Endometrium (tissue), 2 donors: ENCODE measurements around the gene SPPL3.

Experiments
- FAIRE-seq: peaks from 2 replicates; lab custom pipeline; 2012; peaks lifted over from hg19 to GRCh38; lab: Jason Lieb, UNC
- donor health status: control.
- donor health status: control.

Gene SPPL3

DNA sequence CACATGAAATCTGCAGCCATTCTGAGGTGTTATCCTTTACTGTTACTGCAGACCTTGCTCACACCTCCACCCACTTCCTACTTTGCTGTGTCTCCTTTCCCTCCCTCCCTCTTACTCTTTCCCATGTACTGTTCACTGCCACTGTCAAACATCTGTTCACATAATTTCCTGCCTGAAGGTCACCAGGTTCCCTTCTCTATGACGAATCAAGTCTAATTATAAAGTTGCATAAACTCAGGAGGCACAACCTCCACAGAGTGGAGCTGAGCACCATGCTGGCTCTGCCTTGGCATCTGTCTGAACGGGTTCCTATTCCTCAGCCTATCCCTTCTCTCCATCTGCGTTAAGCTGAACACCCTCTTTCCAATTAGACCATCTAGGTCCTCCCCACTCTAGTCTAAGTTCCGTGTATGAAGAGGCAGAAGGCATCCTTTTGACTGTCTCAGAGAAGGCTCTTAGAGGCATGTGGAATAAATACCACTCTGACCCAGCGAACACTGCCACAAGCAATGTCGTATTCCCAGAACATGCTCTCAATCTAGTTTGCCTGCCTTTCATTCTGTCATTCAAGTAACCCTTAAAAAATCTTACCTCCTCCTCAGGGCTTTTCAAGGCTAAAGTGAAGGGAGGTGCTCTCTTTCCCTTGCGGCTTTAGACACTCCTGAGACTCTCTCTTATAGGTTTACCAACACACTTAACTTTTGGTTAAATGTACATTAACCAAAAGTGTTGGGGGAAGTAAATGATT is 129.8 kb downstream of the SPPL3 start:
- no peak for FAIRE-seq

DNA sequence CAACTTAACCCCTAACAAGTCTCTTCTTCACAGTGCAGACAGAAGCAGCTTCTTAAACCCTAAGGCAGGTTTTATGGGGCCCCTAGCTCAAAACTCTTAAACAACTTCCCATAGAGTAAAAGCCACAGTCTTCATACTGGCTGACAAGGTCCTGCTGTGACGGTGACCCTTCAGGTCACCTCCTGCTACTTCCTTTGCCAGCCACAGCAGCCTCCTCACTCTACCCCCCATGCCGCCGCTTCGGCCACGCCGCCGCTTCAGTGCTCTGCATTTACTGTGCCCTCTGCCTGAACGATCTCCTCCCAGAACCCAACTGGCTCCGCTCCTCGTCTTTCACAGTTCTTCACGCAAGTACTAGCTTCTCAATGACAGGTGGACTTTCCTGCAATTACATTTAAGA is 133.1 kb downstream of the SPPL3 start:
- FAIRE-seq: no peak

DNA sequence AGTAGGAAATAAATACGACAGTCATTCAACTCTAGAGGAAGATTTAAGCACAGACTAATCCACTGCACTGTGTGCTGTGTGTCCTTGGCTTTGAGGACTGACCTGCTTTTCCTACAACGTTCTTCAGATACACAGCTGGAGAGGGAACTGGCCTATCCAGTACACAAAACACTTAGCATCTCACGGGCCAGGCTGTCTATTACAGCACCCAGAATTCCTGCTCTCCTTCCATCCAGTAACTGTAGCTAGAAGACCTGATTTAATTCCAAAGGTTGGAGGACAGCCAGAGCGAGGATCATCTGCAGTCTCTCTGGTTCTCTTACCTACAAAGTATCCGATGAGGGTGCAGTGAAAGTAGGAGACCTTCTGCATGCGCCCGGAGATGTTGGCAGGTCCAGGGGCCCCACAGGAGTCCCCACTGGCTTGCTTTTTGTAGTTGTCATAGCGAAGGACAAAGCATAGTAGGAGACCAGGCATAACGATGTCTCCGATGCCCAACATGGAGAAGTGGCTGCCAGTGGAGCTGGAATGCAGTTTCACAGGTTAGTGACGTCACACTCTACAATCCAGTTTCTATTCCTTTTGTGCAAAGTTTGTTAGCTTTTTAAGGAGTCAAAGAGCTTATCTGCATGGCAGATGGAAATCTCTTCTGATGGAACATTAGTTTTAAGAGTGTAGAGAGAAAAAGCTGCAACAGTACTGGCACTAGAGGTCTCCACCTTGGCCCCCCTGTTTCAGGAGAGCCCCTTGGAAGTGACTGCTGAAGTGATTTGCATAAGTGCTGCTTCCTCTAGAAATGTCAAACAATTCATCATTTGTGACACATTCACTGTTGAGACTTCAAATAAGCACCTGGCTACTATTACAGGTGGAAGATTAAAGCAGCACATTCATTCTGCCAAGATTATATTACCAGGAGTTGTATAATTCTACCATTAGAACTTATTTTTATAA is 136.8 kb downstream of the SPPL3 start:
- no peak for FAIRE-seq

DNA sequence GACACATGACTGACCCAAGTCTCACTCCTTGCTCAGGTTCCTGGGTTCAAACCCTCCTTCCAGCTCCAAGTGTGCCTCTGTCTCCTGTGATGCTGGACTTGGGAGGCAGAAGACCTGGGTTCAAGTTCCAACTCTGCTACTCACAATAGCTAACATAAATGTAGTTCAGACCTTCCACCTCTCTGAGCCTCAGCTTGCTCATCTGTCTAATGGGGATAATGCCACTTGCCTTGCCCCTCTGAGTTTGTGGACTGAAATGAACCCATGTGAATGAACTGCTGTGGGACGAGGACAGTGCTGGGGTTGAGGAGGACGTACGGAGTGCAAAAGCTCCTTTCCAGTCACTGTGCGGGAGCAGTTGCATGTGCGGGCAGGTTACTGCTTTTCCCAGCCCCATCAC is 137.6 kb downstream of the SPPL3 start:
- FAIRE-seq: no peak

DNA sequence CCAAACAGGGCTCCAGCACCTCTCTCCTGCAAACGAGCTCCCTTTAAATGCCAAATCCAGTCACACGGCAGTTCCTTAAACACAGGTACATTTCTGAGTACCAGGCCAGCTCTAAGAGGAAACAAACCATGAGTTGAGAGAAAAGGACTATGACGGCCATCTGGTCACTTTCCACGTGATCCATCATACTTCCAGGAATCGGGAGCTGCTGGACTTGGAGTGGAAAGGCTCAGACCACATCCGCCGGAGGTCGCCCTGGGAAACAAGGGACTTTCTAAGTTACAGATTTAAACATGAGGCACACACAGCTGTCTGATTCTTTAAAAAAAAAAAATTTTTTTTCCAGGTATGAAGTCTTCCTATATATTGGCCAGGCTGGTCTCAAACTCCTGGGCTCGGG is 139.3 kb downstream of the SPPL3 start:
- FAIRE-seq: no peak

DNA sequence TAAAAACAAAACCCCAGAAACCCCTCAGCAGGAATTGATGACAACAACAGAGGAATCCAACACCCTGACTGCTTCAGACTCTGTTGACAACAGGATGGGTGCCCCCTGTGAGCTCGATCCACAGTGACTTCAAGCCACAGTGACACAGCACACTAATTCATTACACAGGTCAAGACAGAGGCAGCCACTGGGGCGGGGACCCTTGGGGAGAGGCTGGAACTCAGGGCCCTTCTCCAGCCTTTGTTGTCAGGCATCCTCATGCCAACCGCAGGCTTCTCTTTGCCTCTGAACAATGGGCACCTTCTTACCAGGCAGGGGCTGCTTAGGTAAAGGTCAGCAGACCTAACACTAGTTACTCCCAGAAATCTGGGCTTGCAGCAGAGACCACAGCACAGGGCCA is 140.9 kb downstream of the SPPL3 start:
- no peak for FAIRE-seq

DNA sequence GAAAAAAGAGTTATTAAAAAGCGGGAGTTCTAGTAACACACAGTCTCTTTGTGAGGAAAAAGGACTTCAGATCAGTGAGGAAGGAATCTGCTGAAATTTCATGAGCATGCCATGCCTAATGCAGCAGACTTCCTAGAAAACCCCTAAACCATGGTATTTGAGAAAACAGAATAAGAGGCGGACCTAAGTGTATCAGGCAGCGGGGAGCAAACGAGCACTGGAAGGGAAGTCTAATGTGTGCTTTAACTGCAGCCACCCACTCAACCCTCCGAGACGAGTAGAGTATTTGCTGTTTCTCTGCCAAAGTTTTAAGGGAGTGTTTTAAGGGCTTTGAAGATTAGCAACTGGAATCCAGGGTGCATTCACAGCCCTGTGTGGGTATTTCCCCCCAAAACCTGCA is 142.1 kb downstream of the SPPL3 start:
- FAIRE-seq: no peak

DNA sequence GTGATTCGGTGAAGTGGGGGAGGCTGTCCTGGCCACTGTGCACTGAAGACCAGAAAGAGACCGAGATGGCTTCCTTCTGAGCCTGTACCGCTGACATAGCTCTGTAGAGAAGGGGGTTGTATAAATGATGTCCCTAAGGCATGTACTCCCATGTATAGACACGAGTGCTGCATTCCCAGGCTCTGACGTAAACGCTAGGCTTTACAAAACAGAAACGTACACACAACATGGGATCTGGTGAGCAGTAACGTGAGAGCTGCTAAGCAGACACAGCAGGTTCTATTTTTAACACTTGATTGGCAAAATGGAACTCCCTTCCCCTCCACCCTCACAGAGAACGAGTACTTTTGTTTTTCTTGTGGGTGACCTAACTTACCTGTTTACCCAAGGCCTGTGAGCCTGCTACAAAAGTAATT is 142.6 kb downstream of the SPPL3 start:
- no peak for FAIRE-seq

DNA sequence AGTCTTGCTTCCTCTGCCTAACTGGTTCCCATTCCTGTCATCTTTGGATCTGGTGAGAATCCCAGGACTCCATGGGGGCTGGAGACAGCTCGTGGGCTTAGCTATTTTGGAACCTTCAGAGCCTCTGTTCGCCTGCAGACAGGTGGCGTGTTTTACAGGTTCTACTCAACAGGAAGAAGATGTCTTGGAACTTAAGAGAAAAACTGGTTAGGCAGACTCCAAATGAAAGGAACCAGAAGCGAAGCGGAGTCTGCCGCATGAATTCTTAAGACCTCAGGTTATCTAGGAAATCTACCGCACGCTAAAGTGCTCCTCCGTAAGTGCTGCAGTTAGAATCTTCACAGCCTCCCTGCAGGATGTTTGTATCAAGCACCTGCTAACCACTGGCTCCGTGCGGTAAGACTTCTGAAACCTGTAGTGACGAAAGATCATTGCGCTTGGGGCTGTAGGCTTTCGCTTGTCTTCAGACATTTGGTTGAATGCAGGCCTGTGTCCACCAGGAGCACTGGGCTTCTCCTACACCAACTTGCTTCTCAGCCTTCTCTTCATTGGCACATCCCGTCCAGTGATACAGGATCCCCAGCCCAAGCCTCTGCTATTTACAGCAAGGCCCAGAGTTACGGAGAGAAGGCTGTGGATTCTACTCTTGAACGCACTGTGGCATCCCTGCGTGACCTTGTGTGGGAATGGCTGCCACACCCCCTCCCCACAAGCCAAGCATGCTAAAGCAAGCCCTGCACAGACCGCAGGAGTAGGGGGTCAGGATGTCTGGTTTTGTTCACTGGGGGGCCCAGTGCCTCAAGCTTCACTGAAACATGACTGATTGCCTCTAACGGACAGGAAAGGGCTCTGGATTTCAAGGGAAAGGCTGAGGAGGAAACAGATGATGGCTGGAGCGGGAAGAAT is 143.6 kb downstream of the SPPL3 start:
- FAIRE-seq: no peak

DNA sequence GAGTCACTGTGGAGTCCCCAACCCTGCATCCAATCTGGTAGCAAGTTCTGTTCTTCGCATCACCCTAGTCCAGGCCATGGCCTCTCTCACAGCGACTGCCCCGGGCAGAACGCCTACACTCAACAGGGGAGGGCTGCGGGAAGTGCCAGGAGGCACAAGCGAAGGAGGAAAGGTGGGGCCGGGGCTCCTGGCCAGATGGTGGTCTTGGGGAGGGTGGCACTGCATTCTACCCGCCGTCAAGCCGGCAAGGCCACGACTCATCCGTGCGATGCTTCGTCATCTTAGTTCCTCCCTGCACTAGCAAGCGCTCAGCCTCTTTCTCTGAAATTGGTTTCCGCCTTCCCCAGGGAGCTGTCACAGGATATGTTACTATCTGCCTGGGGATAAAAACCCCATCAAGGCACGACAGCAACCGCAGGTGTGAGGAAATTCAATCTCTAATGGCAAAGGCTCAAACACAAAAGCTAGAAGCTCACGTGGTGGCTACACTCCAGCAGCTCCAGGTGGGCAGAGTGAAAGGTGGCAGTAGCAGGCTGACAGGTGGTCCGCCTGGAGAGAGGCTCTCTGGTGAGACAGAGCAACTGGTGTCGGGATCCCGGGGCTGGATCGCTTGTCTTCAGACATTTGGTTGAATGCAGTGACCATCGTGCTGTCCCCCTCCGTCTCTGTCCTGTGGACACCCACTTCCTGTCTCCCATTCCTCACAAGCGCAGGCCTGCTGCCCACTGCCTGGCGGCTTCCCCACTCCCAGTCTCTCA is 144.4 kb downstream of the SPPL3 start:
- FAIRE-seq: no peak

DNA sequence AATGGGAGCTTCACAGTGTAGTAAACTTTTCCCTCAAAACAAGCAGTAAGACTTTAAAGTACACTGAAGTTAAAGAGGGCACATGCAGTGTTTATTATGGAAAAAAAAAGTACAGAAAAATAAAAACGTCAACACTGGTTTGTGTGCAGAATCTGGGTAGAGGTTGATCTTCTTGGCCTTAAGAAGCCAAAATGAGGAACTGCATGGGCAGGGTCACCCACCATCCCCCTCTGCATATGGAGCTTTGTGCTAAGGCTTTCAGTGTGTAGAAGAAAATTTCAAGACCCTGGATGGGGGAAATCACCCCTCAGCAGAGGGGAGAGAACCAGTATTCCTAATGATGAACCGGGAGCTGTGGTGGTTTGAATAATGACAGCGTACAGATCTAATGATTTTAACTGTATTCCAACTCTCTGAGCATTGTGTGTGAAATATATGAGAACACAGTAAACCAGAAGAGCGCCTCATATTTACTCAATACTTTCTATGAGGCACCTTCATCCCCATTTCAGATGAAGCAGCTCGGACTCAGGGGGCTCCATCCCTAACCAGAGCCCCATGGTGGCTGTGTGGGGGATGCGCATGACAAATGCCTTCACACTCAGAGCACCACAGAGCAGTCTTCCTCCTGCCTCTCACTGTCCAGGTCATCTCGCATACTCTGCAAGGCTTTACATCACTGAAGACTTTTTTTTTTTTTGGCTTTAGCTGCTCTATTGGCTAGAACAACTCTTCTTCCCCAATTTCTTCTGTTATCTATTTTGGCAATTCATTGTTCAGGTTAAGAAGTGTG is 145.2 kb downstream of the SPPL3 start:
- FAIRE-seq: no peak

DNA sequence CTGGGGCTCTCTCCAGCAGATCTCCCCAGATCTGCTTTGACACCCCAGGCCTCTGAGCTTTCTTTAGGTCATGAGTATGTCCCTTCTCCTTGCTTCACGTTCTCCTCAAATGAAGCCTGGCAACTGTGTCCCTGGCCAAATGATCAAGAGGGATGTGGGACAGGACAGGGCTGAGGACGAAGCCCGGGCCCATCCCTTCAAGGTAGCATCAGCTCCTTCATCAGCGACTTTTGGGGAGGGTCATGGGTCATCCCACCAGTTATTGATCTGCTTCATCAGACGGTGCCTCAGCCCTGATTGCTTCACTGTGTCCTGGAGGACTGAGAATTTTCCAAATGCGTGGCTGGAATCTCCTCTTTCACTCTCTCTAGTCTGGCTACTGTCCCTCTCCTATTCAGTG is 146.2 kb downstream of the SPPL3 start:
- no peak for FAIRE-seq

DNA sequence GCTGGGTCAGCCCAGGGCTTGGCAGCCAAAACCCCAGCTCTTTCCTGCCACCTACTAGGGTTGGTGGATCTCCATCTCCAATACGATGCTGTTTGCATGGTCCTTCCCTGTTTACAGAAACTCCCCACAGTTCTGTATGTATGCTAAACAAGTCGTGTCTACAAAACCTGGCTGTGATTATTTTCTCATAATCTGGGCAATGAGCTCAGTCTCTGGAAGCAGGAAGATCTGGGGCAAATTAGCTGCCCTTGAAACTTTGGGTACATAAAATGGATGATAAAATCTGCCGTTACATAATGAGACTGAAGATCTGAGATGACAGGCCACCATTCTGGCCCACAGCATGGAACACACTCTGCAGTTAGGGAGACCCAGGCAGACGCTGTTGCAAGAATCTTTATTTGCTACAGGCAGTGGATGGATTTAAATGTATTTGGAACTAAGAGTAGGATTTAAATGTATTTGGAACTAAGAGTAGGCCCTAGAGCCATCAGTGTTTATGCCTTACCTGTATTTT is 146.9 kb downstream of the SPPL3 start:
- no peak for FAIRE-seq

DNA sequence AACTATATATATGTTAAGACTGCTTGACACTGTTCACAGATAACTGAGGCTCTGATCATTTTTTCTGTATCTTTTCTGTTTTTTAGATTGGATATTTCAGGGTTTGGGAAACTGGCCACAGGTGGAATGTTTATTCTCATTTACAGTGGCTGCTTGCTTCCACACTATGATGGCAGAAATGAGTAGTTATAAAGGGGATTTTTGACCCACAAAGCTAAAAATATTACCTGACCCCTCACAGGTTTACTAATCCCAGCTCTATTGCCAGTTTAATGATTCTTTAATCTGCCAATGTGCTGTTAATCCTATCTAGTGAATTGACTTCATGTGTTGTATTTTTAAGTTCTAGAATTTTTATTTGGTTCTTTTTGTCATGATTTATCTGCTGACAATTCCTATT is 148.9 kb downstream of the SPPL3 start:
- FAIRE-seq: no peak

DNA sequence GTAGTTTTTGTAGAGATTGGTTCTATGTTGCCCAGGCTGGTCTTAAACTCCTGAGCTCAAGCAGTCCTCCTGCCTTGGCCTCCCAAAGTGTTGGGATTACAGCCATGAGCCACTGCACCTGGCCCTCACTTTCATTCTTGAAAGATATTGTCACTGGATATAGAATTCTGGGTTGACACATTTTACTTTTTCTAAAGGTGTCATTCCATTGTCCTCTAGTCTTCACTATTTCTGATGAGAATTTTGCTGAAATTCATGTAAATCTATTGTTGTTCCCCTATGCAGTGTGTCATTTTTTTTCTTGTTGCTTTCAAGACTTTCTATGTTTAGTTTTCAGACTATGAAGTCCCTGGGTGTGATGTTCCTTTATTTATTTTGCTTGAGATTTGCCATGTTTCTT is 149.4 kb downstream of the SPPL3 start:
- FAIRE-seq: no peak

DNA sequence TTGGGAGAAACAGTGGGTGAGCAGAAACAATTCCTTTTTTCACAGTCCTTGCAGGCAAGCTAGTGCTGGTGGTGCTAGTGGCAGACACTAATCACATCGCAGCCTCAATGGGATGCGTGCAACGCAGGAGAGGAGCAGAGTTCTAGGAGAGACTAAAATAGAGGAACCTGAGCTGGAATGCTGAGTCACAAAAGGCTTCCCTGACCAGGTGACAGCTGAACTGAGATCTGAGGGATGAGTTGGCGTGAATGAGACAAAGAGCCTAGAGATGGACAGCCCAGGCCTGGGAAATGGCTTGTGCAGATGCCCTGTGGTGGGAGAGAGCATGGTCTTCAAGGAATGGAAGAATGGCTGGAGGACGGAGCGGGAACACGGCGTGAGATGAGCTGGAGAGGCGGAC is 152.8 kb downstream of the SPPL3 start:
- no peak for FAIRE-seq

DNA sequence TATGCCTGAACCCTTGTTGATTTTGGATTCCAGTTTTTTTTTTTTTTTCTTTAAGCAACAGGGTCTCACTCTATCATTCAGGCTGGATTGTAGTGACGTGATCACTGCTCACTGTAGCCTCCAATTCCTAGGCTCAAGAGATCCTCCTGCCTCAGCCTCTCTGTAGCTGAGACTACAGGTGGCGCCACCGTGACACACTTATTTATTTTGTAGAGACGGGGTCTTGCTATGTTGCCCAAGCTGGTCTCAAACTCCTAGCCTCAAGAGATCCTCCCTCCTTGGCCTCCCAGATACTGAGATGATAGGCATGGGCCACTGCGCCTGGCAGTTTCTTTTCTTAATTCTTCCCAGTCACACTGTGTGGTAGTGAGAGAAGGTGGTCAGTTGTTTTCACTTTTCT is 153.4 kb downstream of the SPPL3 start:
- no peak for FAIRE-seq

DNA sequence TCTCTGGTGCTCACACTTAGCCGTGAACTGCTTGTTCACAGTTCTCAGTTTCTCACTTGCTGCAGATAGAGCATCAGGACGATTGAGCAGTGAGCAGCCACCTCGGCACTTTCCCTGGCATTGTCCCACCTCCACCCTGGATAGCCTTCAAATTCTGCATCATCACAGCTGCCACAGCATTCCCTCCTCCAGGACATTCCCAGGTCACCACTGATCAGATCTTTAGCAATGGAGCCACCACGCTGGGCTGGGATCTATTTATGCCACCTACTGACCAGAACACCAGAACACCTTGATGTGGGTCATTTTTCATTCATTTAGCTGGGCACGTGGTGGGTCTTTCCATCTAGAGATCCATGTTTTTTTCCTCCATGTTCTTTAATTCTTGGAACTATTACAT is 154.9 kb downstream of the SPPL3 start:
- FAIRE-seq: no peak

DNA sequence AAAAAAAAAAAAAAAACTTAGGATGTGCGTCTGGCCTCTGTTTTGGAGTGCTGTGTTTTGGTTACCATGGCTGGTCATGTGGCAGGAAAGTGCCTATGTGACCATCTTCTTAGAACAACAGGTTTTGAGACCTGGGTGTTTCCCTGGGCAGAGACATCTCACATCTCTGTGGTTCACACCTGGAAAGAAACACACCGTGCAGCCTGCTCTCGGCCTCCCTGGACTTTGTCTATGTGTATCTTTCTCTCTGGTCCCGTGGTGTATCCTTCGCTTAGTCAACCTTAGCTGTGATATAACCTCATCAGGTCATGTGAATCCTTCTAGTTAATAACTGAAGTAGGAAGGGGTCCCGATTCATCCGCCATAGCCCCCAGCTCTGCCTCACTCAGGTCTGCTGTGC is 155.9 kb downstream of the SPPL3 start:
- FAIRE-seq: no peak

DNA sequence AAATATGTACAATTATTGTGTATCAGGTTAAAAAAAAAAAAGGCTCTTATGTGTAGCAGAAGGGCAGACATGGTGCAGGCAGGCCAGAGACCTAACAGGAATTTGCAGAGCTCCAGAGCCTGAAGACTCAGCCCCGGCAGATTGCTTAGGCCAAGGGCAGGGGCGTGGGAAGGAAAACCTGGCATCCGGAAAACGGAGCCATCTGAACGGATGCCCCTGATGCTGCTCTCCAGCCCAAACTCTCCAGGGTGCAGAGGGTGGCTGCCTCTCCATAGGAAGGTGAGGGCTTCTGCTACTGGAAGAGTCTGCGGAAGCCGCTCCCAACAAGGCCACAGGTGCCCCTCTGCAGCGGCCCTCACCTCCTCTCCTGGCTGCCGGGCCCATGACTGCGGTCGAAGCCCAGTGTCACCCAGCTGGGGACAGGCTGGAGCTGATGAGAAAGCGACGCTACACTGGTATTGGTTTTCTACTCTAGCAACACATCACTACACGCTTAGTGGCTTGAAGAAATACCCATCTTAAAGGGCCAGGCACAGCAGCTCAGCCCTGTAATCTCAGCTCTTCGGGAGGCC is 159.2 kb downstream of the SPPL3 start:
- FAIRE-seq: no peak
